HG03520 (cell line): ENCODE results near the gene USP12.
A peak's percentile ranks its signal among the peaks of the same experiment; 100 is the strongest.
"Not testable (repeated sequence)": the region's sequence is repeated elsewhere in the genome, so short reads cannot be mapped to it uniquely, and the experiment has no call there.

ENCODE experiments used
- ATAC-seq: cut with Tn5 transposase; IDR thresholded peaks from one replicate; pipeline ENCODE4 v1.9.1; 2021; ENCODE audit warnings: mild to moderate bottlenecking, moderate library complexity; ENCODE audit not compliant: unreplicated experiment

USP12 gene

GRCh38 chr13:27151798-27152599, 19.6 kb downstream of the USP12 start:
- ATAC-seq: no peak

GRCh38 chr13:27149702-27150101, 21.9 kb downstream of the USP12 start:
- no peak for ATAC-seq

GRCh38 chr13:27148900-27149299, 22.7 kb downstream of the USP12 start:
- no peak for ATAC-seq

GRCh38 chr13:27147530-27148170, 24.0 kb downstream of the USP12 start:
- ATAC-seq: peak; percentile 57

- no peak for ATAC-seq
Measured at GRCh38 chr13:27141746-27142145, 29.9 kb downstream of the USP12 start.

GRCh38 chr13:27141159-27141558, 30.5 kb downstream of the USP12 start:
- ATAC-seq: not testable (repeated sequence)

GRCh38 chr13:27140060-27140459, 31.6 kb downstream of the USP12 start:
- ATAC-seq: no peak

GRCh38 chr13:27139565-27139964, 32.0 kb downstream of the USP12 start:
- no peak for ATAC-seq

- no peak for ATAC-seq
Measured at GRCh38 chr13:27138457-27139093, 33.0 kb downstream of the USP12 start.

- no peak for ATAC-seq
Measured at GRCh38 chr13:27137759-27138158, 33.9 kb downstream of the USP12 start.

- no peak for ATAC-seq
Measured at GRCh38 chr13:27135023-27135422, 36.6 kb downstream of the USP12 start.

GRCh38 chr13:27133889-27134288, 37.7 kb downstream of the USP12 start:
- no peak for ATAC-seq

- peak; percentile 31 for ATAC-seq
Measured at GRCh38 chr13:27132538-27132937, 39.1 kb downstream of the USP12 start.

- no peak for ATAC-seq
Measured at GRCh38 chr13:27131906-27132305, 39.7 kb downstream of the USP12 start.

GRCh38 chr13:27130979-27131623, 40.5 kb downstream of the USP12 start:
- ATAC-seq: peak; percentile 85

GRCh38 chr13:27130223-27130978, 41.2 kb downstream of the USP12 start:
- no peak for ATAC-seq

- ATAC-seq: no peak
Measured at GRCh38 chr13:27128825-27129627, 42.6 kb downstream of the USP12 start.

GRCh38 chr13:27126859-27127258, 44.8 kb downstream of the USP12 start:
- ATAC-seq: no peak

GRCh38 chr13:27125357-27126282, 46.0 kb downstream of the USP12 start:
- ATAC-seq: no peak
